ENCODE data around the gene PLEKHA6.

The PLEKHA6 gene

GRCh38 chr1:204176049-204176448 lies 183.7 kb downstream of the PLEKHA6 start:
- DNase-seq: peak; percentile 62

- DNase-seq: no peak
Observed at GRCh38 chr1:204174958-204175357, 184.8 kb downstream of the PLEKHA6 start.

DNA sequence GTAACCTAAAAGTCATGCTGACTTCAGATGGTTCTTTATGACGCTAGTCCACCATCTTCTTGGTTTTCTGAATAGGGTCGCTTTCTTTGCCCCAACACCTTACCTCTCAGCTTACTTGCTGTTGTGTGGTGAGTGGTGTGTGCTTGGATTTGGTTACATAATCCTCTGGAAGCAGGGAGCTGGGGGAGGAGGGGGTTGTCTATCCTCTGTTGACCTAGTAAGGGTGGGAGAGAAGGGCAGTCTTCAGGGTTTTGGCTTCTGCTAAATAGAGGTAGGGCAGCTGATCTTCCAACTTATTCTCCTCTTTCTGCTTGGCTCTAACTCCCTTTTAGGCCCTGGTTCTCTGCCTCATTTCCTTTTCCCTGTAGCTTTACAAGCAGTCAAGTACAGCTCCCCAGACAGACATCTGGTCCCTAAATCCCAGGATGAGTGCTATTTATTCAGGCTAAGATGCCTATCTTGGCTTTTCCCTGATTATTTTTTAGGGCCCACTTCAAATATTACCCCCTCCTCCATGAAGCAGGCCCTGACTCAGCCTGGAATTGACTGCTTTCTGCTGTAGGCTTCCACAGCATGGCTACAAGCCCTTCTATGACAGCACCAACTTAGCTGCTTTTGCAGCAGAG lies 187.2 kb downstream of the PLEKHA6 start:
- DNase-seq: no peak

DNA sequence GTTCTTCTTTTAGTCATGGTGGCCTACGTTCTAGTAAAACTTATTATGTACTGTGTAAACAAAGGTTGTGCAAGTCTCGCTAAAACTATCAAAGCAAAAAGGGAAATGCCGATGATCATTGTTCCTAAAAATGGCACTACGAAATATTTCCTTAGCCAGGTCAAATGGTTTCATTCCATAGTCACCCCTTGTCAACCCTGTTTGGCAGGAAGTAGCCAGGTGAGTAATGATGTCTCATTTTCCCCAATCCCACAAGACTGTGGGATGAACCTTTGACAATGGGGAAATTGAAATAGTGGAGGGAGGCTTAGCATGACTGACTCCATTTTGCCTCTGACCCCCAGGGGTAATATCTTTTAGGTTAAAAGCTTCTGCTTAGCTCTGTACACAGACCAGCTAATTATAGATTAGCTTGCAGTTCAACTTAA lies 188.0 kb downstream of the PLEKHA6 start:
- DNase-seq: no peak

DNA sequence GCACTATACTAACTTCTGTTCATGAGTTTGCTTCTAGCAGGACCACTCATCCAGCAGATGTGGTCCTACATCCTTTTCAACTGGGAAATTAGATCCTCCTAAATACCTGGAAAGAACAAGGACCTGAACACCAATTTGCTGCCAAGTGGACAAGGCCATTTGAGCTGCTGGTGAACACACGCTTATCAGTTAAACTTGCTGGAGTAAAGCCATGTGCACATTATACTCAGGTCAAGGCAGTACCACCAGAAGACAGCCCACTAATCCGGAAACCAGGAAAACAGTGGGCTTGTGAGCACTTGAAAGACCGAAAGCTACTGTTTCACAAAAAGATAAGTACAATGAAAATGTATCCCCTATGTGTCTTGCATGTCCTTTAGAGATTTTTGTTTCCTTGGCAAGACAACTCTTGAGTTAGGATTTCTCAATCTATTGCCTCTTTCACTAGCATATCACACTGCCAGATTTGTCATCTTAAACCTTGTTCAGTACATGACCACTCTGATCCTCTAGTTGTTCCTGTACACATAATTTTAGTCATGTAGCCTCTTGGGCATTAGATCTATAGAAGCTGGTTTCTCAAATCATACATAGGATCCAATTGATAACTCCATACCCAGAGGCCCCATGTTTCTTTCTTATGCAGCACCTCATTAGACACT lies 189.1 kb downstream of the PLEKHA6 start:
- no peak for DNase-seq

DNA sequence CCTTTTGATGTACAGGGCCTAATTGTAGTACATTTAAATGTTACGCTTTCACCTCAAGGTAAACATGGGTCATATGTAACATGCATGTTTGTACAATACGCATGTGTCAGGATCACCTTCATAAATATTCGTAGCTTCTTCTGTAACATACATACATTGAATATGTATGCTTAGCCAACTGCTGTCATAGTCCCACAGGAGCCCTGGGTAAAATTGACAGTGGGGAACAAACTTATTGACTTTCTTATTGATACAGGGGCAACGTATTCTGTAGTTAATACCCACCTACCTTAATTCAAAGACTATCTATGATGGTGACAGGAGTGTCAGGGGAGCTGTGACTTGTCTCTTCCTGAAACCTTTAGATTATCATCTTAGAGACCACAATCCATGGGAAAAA lies 189.9 kb downstream of the PLEKHA6 start:
- peak; percentile 68 for DNase-seq

Data from OCI-M1 (cell line).